OCI-M1 (cell line): ENCODE data around the gene KNOP1.

Source experiments
- DNase-seq: peaks from one replicate; lab custom pipeline; 2025; lab: John Stamatoyannopoulos, UW

The KNOP1 gene

DNA sequence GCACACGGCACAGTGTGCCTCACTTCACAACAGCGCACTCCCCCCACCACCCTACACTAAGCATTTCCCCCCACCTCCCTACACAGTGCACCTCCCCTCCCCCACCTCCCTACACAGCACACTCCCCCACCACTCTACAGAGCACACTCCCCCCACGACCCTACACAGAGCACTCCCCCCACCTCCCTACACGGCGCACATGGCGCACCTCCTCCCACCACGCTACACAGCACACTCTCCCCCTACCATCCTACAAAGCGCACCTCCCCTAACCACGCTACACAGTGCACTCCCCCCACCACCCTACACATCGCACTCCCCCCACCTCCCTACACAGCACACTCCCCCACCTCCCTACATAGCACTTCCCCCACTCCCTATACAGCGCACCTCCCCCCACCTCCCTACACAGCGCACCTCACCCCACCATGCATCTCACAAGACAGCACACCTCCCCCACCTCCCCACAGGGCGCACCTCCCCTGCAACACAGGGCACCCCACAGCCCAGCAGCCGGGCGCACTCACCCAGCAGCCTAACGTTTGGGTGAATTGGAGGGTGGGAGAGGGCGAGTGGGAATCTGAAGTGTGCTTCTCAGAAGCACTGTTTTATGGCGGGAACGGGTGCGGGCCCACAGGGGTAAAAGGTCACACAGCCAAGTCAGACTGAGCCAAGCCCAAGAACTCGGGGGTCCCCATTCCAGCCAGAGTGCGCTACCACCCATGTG, 10.3 kb downstream of the KNOP1 start:
- no peak for DNase-seq

- no peak for DNase-seq
Measured at GRCh38 chr16:19706846-19707245, 11.2 kb downstream of the KNOP1 start.

DNA sequence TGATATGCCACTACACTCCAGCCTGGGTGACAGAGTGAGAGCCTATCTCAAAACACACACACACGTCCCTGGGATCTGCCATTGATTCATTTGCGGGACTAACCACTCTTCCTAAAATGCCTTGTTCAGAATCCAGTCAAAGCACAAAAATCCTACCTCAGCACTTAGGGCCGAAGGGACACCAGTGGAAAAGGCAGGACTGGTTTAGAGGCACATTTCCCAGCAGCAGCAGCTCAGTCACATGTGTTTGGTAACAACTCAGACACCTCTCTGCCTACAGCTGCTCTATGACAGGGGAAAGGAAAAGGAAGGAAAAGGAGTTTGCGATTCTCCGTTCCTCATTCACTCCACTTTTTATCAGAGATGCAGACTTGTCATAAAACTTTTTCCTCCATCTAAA, 12.2 kb downstream of the KNOP1 start:
- no peak for DNase-seq

DNA sequence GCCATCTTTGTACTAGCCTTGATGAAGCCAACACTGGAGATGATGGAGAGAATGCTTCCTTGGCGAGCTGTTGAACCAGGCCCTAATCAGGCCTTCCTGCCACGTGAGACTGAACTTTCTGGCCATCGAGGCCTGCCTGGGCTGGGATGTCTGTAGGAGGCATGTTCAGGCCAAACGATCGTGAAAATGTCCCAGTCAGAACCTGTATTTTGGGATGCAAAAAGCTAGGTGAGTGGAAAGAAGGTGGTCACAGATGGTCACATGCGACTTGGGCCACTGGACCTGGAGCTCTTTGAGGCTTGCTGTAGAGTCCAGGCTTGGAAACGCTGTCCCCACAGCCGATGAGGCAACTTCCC, 12.9 kb downstream of the KNOP1 start:
- no peak for DNase-seq

DNA sequence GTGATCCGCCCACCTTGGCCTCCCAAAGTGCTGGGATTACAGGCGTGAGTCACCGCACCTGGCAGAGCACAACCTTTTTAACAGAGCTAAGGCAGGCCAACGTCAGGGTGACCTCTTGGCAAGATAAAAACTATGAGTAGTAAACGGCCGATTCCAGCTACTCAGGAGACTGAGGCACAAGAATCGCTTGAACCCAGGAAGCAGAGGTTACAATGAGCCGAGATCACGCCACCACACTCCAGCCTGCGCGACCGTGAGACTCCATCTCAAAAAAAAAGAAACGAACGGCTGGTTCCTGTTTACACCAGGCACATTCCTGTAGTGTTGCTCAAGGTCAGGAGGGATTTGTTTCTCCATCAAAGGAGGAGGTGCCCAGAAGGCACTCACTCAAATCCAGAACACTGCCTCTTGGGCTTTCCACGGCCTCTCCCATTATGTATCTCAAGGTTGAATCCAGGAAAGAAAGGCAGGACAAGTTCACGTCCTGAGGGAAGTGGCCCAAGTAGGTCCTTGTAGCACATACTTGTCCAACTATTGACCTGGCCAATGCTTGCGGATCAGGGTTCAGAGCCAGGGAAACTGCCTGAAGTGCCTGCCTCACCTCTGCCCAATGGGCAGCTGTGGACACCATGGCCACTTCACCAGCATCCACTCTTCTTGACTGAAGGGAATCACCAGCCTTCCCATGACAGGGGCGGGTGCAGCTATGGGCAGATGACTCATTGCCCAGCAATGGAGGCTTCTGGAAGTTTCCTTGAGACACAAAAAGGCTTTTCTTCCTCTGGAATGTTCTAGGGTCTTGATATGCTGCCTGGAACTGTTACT, 13.5 kb downstream of the KNOP1 start:
- DNase-seq: no peak

GRCh38 chr16:19703172-19703889, 14.7 kb downstream of the KNOP1 start:
- no peak for DNase-seq

DNA sequence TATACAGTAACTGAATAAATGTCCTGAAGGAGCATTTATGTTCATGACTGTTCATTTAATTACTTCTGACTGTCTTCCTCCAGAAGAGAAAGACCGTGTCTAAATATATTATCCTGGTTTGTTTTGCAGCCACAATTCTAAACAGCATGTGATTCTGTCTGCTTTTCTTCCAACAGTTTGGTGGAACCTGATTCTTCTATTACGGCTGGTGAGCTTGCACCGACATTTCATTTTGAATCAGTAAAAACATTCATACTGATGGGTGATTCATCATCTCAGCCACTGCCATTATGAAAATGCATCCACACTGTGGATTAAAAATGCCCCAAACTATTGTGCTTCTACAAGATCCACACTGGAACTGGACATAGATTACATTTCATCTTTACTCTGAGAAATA, 16.9 kb downstream of the KNOP1 start:
- no peak for DNase-seq

GRCh38 chr16:19700319-19700781, 17.7 kb downstream of the KNOP1 start:
- no peak for DNase-seq

GRCh38 chr16:19699472-19699871, 18.6 kb downstream of the KNOP1 start:
- no peak for DNase-seq

DNA sequence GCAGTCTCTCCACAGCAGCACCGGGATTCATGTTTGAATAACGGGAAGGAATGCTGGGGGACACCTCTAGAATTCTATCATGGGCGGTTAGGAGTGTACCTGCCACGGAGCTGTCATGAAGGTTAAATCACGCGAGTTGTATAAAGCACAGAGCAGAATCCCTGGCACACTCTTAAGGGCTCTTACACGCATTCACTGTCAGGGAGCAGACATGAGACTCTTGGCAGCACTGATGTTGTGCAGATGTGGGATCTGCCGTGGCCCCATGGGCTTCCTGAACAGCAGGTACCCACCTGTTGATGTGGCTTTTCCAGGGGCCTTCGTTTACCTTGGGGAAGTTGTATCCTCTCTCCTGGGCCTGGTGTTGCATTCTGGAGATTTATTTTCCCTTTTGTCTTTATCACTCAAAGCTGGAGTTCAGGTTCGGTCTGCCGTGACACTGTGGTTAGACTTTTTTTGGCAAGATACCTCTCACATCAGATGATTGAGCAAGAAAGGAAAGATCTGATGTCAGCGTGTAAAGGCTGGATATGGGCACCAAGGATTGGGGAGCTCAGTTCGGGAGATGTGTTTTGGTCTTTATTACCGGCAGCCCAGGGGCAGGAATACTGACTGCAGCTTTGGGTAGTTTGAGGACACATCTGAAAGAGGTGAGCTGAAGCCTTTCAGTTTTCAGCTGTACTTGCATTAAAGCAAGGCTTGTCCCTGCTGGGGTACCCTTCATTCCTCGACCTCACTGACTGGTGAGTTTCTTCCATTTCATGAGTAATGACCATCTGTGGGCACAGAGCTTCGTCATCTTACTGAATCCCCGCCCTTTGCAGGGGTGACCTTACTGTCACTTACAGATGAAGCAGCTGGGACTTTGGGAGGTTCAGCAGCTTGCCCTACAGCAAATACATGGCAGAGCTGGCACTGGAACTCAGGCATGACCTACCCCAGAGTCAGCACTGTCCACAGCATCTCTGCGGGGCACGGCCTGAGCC, 19.3 kb downstream of the KNOP1 start:
- no peak for DNase-seq

- DNase-seq: no peak
Measured at GRCh38 chr16:19697756-19698318, 20.2 kb downstream of the KNOP1 start.

DNA sequence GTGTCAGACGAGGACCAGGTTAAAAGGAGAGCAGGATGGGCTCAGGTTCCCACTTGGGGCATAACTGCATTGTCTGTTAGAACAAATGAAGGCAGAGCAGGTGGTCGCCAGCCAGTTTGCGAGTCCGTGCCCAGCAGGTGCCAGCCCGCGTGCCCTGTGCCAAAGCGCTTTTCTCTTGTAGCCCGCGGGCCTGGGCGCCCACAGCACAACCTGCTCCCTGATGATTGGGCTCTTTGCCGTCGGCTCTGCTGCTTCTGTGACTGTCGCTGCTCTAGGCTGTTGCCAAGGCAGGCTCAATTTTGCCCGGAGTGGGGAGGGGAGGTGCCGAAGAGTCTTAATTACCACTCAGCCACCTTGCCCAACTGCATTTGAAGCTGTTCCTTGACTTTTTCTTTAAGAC, 21.1 kb downstream of the KNOP1 start:
- no peak for DNase-seq

GRCh38 chr16:19696328-19696727, 21.7 kb downstream of the KNOP1 start:
- peak; percentile 88 for DNase-seq

DNA sequence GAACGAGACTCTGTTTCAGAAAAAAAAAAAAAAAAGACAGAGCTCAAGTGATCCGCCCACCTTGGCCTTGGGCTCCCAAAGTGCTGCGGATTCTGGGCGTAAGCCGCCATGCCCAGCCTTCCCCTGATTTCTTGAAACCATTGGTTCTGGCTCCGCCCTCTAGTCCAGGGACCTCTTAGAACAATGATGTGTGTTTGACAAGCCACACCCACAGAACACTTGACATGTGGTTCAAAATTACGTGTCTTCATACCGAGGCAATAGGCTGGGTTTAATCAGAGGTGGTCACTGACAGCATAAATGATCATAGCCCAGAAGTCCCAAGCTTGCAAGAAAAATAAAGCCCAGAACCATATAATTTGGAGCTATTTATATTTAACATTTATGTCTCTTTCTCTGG, 23.0 kb downstream of the KNOP1 start:
- no peak for DNase-seq

- no peak for DNase-seq
Measured at GRCh38 chr16:19691161-19691711, 26.8 kb downstream of the KNOP1 start.

GRCh38 chr16:19690196-19690595, 27.8 kb downstream of the KNOP1 start:
- DNase-seq: no peak

DNA sequence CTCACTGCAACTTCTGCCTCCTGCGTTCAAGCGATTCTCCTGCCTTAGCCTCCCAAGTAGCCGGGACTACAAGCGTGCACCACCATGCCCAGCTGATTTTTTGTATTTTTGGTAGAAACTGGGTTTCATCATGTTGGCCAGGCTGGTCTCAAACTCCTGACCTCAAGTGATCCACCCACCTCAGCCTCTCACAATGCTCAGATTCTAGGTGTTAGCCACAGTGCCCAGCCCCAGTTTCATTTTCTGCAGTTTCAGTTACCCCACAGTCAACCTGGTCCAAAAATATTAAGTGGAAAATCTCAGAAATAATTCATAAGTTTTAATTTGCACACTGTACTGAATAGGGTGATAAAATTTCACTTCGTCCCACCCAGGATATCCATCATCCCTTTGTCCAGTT, 28.7 kb downstream of the KNOP1 start:
- no peak for DNase-seq

DNA sequence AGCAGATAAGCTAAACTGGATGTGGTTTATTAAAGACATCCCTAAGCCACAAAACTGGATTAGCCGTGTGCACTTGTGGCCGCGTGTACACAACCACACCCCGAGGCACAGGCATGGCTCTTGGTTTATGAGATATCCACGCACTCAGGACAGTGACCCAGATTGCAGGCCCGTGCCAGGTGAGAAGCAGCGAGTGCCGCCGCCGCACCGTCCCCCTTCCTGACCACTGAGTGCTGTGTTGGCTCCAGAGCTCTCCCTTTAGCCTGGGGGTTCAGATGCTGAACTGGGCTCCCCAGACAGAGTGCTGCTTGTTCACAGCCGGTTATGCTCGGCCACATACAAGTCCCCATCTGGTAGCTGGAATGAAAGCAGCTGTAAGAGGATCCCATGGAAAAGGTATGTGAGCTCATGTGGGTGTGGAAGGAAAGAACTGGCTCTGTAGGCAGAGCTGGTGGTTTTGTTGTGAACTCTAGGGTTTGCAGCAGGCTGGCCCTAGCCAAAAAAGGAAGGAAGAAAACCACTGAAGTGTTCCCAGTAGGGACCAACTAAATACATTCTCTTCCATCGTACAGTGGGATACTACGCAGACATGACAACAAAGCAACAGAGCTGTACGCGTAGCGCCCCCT, 29.5 kb downstream of the KNOP1 start:
- no peak for DNase-seq

DNA sequence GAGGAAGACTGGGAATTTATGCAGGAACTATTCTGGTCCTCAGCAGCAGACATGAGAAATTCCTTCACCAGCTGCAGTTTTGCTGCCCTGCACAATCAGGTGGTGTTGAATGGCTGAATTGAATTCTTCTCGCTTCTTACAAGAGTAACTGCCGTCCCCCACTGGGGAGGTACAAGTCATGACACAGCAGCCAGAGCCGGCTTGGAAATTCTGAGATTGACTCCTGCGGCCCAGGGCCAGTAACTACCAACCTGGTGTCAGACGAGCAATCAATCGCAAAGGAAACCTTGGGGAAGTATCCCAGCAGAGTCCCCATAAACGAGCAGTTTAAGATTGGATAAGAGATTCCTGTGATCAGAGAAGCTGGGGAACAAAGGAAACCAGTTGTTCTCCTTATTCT, 30.7 kb downstream of the KNOP1 start:
- no peak for DNase-seq

- DNase-seq: no peak
Measured at GRCh38 chr16:19685176-19685575, 32.9 kb downstream of the KNOP1 start.
